Gastroesophageal sphincter (tissue), 4 donors: ENCODE results near the gene GADD45GIP1. TPM values are rescaled to one million over a fixed set of nuclear protein-coding genes. Genes with fewer than 3 reads are reported as not detected.
"Not testable (repeated sequence)": the region's sequence is repeated elsewhere in the genome, so short reads cannot be mapped to it uniquely, and the experiment has no call there.

Experiments used
- ATAC-seq: fragments of 150-250 bp; one replicate; pipeline ENCODE4 v1.9.1; 2016; ENCODE audit warnings: mild to moderate bottlenecking, moderate library complexity
- H3K27ac ChIP-seq, 4 donors: fragments of 200-600 bp; sonication (generic) in 3 of 4; 1 replicate in 3 of 4; 2 replicates in 1 of 4; pipeline ENCODE4 v1.5.1; 2016 to 2019
- H3K27me3 ChIP-seq: fragments of 200-600 bp; sonication (generic); one replicate; pipeline ENCODE4 v1.5.1; 2019
- H3K36me3 ChIP-seq, 2 donors: fragments of 200-600 bp; sonication (generic); one replicate each; pipeline ENCODE4 v1.5.1; 2019; ENCODE audit warnings: control low read depth in 1 of 2
- H3K4me1 ChIP-seq, 3 donors: fragments of 200-600 bp; sonication (generic); 1 replicate in 2 of 3; 2 replicates in 1 of 3; pipeline ENCODE4 v1.5.1; 2016 to 2019; ENCODE audit warnings: control low read depth in 2 of 3
- H3K4me3 ChIP-seq, 2 donors: fragments of 200-600 bp; sonication (generic); one replicate each; pipeline ENCODE4 v1.5.1; 2019; ENCODE audit warnings: mild to moderate bottlenecking in 1 of 2, moderate library complexity in 1 of 2
- H3K9me3 ChIP-seq, 3 donors: fragments of 200-600 bp; sonication (generic); one replicate each; pipeline ENCODE4 v1.5.1; 2017 to 2019; ENCODE audit warnings: control low read depth in 2 of 3
- EP300 ChIP-seq: sonication (generic); formaldehyde crosslinking; IDR thresholded peaks from one replicate; pipeline ENCODE4 v1.6.1; 2017; ENCODE audit warnings: antibody characterized with exemption, mild to moderate bottlenecking
- POLR2A ChIP-seq, 2 donors: fragments of 450-650 bp; IDR thresholded peaks; one replicate each; pipeline ENCODE4 v1.6.1; 2017; ENCODE audit warnings: antibody characterized with exemption in 2 of 2, mild to moderate bottlenecking in 2 of 2, moderate library complexity in 1 of 2
- POLR2AphosphoS5 ChIP-seq: sonication (generic); formaldehyde crosslinking; IDR thresholded peaks from one replicate; pipeline ENCODE4 v1.6.1; 2017; ENCODE audit warnings: antibody characterized with exemption
- WGBS, 2 donors: methylation state at CpG; one replicate each; pipeline ENCODE4 v1.1.5; 2018; ENCODE audit warnings: low coverage in 1 of 2; 5-methylcytosine and 5-hydroxymethylcytosine counted together
- total RNA-seq, 4 donors: library from RNA; depleted of rRNA; stranded (reverse); fragments of >200 nt; gene quantifications; one replicate each; pipeline ENCODE4 v1.1.0, GENCODE V29; 2016
- TF ChIP-seq, protein P1 (sequence below), 4 experiments: fragments of 200-600 bp in 2 of 4; fragments of 450-650 bp in 2 of 4; sonication (generic) in 1 of 4; IDR thresholded peaks; one replicate each; pipeline ENCODE4 v1.5.1; 2017 to 2019; ENCODE audit warnings: antibody characterized with exemption in 4 of 4, mild to moderate bottlenecking in 2 of 4, moderate library complexity in 2 of 4

Gene GADD45GIP1
- total RNA-seq, 4 donors from 2014 or later = 32.2 to 43.6 (median 36.9) TPM

DNA sequence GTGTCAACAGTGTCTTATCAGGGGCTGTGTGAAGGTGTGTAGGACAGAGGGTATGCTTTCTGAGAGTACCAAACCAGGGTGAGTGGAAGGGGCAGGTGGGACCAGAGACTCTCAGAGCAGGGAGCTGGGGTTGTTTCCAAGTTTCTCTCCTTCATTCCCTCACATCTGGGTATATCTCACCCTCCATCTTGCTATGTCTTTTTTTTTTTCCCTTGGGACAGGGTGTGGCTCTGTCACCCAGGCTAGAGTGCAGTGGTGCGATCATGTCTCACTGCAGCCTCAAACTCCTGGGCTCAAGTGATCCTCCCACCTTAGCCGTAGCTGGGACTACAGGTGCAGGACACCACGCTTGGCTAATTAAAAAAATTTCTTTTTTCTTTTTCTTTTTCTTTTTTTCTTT, 23.0 kb upstream of the GADD45GIP1 start:
- 80 to 88% methylated on average over 1 to 3 of the region's 3 CpGs for WGBS, 2 donors
- no peak for ATAC-seq
- peaks cover 0 to 28% (median 0%) of the 10 kb centered on the region in 3 donors for H3K4me1 ChIP-seq
- no peak overlapping the region for H3K4me3 ChIP-seq
- TF ChIP-seq POLR2A (IDR thresholded peaks at IDR 0.05) (no peak), EP300 (no peak), POLR2AphosphoS5 (no peak)
- TF ChIP-seq, protein P1, sequence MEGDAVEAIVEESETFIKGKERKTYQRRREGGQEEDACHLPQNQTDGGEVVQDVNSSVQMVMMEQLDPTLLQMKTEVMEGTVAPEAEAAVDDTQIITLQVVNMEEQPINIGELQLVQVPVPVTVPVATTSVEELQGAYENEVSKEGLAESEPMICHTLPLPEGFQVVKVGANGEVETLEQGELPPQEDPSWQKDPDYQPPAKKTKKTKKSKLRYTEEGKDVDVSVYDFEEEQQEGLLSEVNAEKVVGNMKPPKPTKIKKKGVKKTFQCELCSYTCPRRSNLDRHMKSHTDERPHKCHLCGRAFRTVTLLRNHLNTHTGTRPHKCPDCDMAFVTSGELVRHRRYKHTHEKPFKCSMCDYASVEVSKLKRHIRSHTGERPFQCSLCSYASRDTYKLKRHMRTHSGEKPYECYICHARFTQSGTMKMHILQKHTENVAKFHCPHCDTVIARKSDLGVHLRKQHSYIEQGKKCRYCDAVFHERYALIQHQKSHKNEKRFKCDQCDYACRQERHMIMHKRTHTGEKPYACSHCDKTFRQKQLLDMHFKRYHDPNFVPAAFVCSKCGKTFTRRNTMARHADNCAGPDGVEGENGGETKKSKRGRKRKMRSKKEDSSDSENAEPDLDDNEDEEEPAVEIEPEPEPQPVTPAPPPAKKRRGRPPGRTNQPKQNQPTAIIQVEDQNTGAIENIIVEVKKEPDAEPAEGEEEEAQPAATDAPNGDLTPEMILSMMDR (IDR thresholded peaks at IDR 0.05) = no peak
- H3K9me3 ChIP-seq = no peaks in the 10 kb centered on the region
- no peaks in the 10 kb centered on the region for H3K36me3 ChIP-seq
- no peaks in the 10 kb centered on the region for H3K27me3 ChIP-seq
- H3K27ac ChIP-seq = no peak overlapping the region

DNA sequence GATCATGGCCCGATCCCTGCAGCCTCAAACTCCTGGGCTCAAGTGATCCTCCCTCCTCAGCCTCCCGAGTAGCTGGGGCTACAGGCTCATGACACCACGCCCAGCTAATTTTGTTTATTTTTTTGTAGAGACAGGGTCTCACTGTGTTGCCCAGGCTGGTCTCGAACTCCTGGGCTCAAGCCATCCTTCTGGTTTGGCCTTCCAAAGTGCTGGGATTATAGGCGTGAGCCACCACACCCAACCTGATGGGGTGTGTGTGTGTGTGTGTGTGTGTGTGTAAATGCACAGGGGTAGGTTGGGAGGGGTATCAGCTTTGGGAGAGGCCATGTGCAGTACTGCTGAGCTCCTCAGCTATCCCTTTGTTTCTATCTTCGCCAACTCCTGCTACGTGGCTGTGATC, 19.1 kb upstream of the GADD45GIP1 start:
- H3K27ac ChIP-seq, ATAC-seq, H3K36me3 ChIP-seq, H3K4me1 ChIP-seq, H3K9me3 ChIP-seq, H3K4me3 ChIP-seq, H3K27me3 ChIP-seq: not testable (repeated sequence)
- WGBS, 2 donors = 85% methylated on average over 5 of the region's 7 CpGs; no CpG with 5 or more reads in 1 of the 2 donors

DNA sequence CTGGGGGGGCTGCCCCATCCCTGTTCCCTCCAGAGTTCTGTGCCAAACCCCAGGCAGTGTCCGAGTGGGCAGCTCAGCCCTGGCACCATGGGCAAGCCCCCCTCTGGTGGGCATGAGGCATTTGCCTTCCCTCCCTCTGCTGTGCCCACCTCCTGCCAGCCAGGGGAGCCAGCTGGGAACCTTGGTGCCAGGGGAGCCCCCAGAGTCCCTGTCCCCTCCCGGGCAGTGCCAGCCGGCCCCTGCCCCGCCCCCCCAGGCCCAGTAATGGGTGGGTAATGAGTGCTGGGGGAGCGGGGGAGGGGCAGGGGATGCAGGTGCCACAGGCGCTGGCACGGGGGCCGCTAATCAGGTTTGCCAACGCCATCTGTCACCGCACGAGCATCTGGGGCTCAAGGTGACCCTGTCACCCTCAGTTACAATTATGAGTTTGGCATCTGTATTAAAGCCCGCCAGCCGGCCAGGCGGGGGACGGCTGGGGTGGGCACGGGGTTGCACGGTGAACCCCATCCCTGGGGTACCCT, 18.3 kb upstream of the GADD45GIP1 start:
- 74% methylated on average over 3 of the region's 17 CpGs; no CpG with 5 or more reads in 1 of the 2 donors for WGBS, 2 donors
- no peak for ATAC-seq
- Histone ChIP-seq H3K36me3 (no peaks in the 10 kb centered on the region), H3K4me1 (peaks cover 0 to 14% (median 0%) of the 10 kb centered on the region in 3 donors), H3K27me3 (no peaks in the 10 kb centered on the region), H3K9me3 (no peaks in the 10 kb centered on the region), H3K27ac (no peak overlapping the region), H3K4me3 (no peak overlapping the region)
- TF ChIP-seq EP300 (no peak), POLR2A (IDR thresholded peaks at IDR 0.05) (no peak), POLR2AphosphoS5 (no peak)
- TF ChIP-seq, protein P1 (IDR thresholded peaks at IDR 0.05) = no peak

DNA sequence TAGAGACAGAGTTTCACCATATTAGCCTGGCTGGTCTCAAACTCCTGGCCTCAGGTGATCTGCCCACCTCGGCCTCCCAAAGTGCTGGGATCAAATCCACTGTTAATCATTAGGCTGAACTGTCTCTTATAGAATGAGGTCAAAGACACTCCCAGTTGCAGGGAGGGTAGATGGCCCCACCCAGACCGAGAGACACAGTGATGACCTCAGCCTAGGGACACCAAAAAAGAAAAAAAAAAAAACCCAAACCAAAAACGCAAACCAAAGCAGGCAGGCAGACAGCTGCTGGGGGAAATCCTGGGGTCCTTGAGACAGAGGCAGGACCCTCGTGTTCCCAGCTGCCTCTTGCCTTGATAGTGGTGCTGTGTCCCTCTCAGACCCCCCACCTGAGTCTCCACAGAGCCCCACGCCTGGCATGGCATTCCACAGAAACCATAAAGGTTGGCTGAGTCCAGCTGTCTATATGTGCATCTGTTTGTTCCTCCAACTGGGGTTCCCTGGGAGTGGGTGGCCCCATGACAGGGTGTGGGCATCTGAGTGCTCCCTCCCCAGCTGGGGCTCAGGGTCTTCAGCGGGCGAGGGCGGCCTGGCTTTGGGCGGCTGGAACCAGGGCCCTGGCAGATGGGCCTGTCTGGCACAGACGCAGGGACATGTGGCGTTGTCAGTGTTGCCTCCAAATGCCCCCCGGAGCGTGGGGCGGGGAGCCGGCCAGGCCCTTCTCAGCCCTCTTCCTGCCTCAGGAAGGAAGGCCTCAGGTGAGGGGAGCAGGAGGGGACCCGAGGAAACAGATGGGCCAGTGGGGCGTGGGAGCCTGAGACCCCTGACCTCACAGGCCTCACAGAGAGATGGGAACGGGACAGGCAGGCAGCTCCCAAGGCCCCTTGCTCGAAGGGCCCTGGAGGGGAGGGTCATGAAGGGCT, 17.5 kb upstream of the GADD45GIP1 start:
- peak; percentile 17 for ATAC-seq
- WGBS, 2 donors = 37 to 90% methylated on average over 2 to 4 of the region's 19 CpGs
- H3K9me3 ChIP-seq = no peaks in the 10 kb centered on the region
- no peaks in the 10 kb centered on the region for H3K36me3 ChIP-seq
- no peak for TF ChIP-seq EP300
- TF ChIP-seq, protein P1 (IDR thresholded peaks at IDR 0.05) = no peak
- no peak for TF ChIP-seq POLR2A (IDR thresholded peaks at IDR 0.05)
- TF ChIP-seq POLR2AphosphoS5 = no peak
- H3K27ac ChIP-seq = no peak overlapping the region
- H3K4me3 ChIP-seq = no peak overlapping the region
- H3K4me1 ChIP-seq = peaks cover 0 to 21% (median 2%) of the 10 kb centered on the region in 3 donors
- H3K27me3 ChIP-seq = no peaks in the 10 kb centered on the region

GRCh38 chr19:12973236-12973635, 16.2 kb upstream of the GADD45GIP1 start:
- Histone ChIP-seq H3K9me3 (no peaks in the 10 kb centered on the region), H3K27ac (no peak overlapping the region), H3K27me3 (no peaks in the 10 kb centered on the region), H3K4me1 (peaks cover 0 to 26% (median 3%) of the 10 kb centered on the region in 3 donors), H3K4me3 (no peak overlapping the region), H3K36me3 (no peaks in the 10 kb centered on the region)
- 100% methylated on average over 1 of the region's 16 CpGs; no CpG with 5 or more reads in 1 of the 2 donors for WGBS, 2 donors
- ATAC-seq = no peak
- TF ChIP-seq EP300 (no peak), POLR2A (IDR thresholded peaks at IDR 0.05) (no peak), POLR2AphosphoS5 (no peak)
- TF ChIP-seq, protein P1 (IDR thresholded peaks at IDR 0.05) = no peak
